Measurements from ENCODE around the gene PTPRK. TPM values are rescaled to one million over a fixed set of nuclear protein-coding genes. Genes with fewer than 3 reads are reported as not detected.

The PTPRK gene
- total and polyA plus RNA-seq, 7 donors: 6.0 to 51.3 (median 46.7) TPM

GRCh38 chr6:128558021-128558420 lies 37.6 kb upstream of the PTPRK start:
- no peak for DNase-seq
- no peak overlapping the region for H3K27ac ChIP-seq
- no peaks in the 10 kb centered on the region for H3K27me3 ChIP-seq
- no peaks in the 10 kb centered on the region for H3K4me1 ChIP-seq
- no peak overlapping the region for H3K4me3 ChIP-seq
- no peaks in the 10 kb centered on the region for H3K9me3 ChIP-seq
- no peaks in the 10 kb centered on the region for H3K36me3 ChIP-seq
- TF ChIP-seq CTCF (IDR thresholded peaks at IDR 0.05) (no peak), POLR2A (IDR thresholded peaks at IDR 0.05) (no peak), POLR2AphosphoS5 (IDR thresholded peaks at IDR 0.05) (no peak), EP300 (IDR thresholded peaks at IDR 0.05) (no peak)
- 71 to 84% methylated on average over 2 of the region's 2 CpGs for WGBS, 2 donors
- intact Hi-C loops (cut with DNase I): no loop called here

- no peak for DNase-seq
- intact Hi-C loops (cut with DNase I): no loop called here
- Histone ChIP-seq H3K27me3 (no peaks in the 10 kb centered on the region), H3K27ac (no peak overlapping the region), H3K9me3 (no peaks in the 10 kb centered on the region), H3K4me3 (no peak overlapping the region), H3K36me3 (no peaks in the 10 kb centered on the region), H3K4me1 (no peaks in the 10 kb centered on the region)
- WGBS, 2 donors: 88 to 91% methylated on average over 3 of the region's 3 CpGs
- TF ChIP-seq EP300 (IDR thresholded peaks at IDR 0.05) (no peak), POLR2AphosphoS5 (IDR thresholded peaks at IDR 0.05) (no peak), CTCF (IDR thresholded peaks at IDR 0.05) (no peak), POLR2A (IDR thresholded peaks at IDR 0.05) (no peak)
Measured at GRCh38 chr6:128557081-128557480, 36.7 kb upstream of the PTPRK start.

- H3K36me3 ChIP-seq: no peaks in the 10 kb centered on the region
- WGBS, 2 donors: 33 to 77% methylated on average over 2 of the region's 2 CpGs
- DNase-seq: no peak
- H3K4me3 ChIP-seq: no peak overlapping the region
- H3K27me3 ChIP-seq: no peaks in the 10 kb centered on the region
- H3K27ac ChIP-seq: no peak overlapping the region
- TF ChIP-seq EP300 (IDR thresholded peaks at IDR 0.05) (no peak), CTCF (IDR thresholded peaks at IDR 0.05) (peak in 1 of 4 experiments; percentile 19), POLR2A (IDR thresholded peaks at IDR 0.05) (no peak), POLR2AphosphoS5 (IDR thresholded peaks at IDR 0.05) (no peak)
- no peaks in the 10 kb centered on the region for H3K9me3 ChIP-seq
- H3K4me1 ChIP-seq: no peaks in the 10 kb centered on the region
- intact Hi-C loops (cut with DNase I): no loop called here
Measured at GRCh38 chr6:128554302-128554701, 33.9 kb upstream of the PTPRK start.

- no peaks in the 10 kb centered on the region for H3K36me3 ChIP-seq
- no peak overlapping the region for H3K4me3 ChIP-seq
- WGBS, 2 donors: 65 to 78% methylated on average over 1 of the region's 1 CpG
- H3K27ac ChIP-seq: no peak overlapping the region
- intact Hi-C loops (cut with DNase I): no loop called here
- no peaks in the 10 kb centered on the region for H3K4me1 ChIP-seq
- H3K9me3 ChIP-seq: no peaks in the 10 kb centered on the region
- no peaks in the 10 kb centered on the region for H3K27me3 ChIP-seq
- TF ChIP-seq CTCF (IDR thresholded peaks at IDR 0.05): no peak
- TF ChIP-seq POLR2A (IDR thresholded peaks at IDR 0.05): no peak
- TF ChIP-seq POLR2AphosphoS5 (IDR thresholded peaks at IDR 0.05): no peak
- no peak for TF ChIP-seq EP300 (IDR thresholded peaks at IDR 0.05)
- DNase-seq: no peak
Measured at GRCh38 chr6:128541261-128541660, 20.9 kb upstream of the PTPRK start.

GRCh38 chr6:128538763-128539162 lies 18.4 kb upstream of the PTPRK start:
- intact Hi-C loops (cut with DNase I): no loop called here
- TF ChIP-seq POLR2A (IDR thresholded peaks at IDR 0.05) (no peak), POLR2AphosphoS5 (IDR thresholded peaks at IDR 0.05) (no peak), CTCF (IDR thresholded peaks at IDR 0.05) (no peak), EP300 (IDR thresholded peaks at IDR 0.05) (no peak)
- WGBS, 2 donors: 86 to 90% methylated on average over 4 of the region's 4 CpGs

More at GRCh38 chr6:128538763-128539162, 18.4 kb upstream of the PTPRK start:
- no peaks in the 10 kb centered on the region for H3K9me3 ChIP-seq
- no peaks in the 10 kb centered on the region for H3K27me3 ChIP-seq
- H3K36me3 ChIP-seq: no peaks in the 10 kb centered on the region
- no peak overlapping the region for H3K4me3 ChIP-seq
- H3K27ac ChIP-seq: no peak overlapping the region
- no peaks in the 10 kb centered on the region for H3K4me1 ChIP-seq
- DNase-seq: no peak

Measured in sigmoid colon (tissue), 7 donors.